Gastroesophageal sphincter (tissue), 4 donors: ENCODE data around the gene SCD. TPM values are rescaled to one million over a fixed set of nuclear protein-coding genes. Genes with fewer than 3 reads are reported as not detected.
A peak's percentile ranks its signal among the peaks of the same experiment; 100 is the strongest.
"Not testable (repeated sequence)": the region's sequence is repeated elsewhere in the genome, so short reads cannot be mapped to it uniquely, and the experiment has no call there.

Source experiments
- ATAC-seq: fragments of 150-250 bp; one replicate; pipeline ENCODE4 v1.9.1; 2016; ENCODE audit warnings: mild to moderate bottlenecking, moderate library complexity
- H3K27ac ChIP-seq, 4 donors: fragments of 200-600 bp; sonication (generic) in 3 of 4; 1 replicate in 3 of 4; 2 replicates in 1 of 4; pipeline ENCODE4 v1.5.1; 2016 to 2019
- H3K27me3 ChIP-seq: fragments of 200-600 bp; sonication (generic); one replicate; pipeline ENCODE4 v1.5.1; 2019
- H3K36me3 ChIP-seq, 2 donors: fragments of 200-600 bp; sonication (generic); one replicate each; pipeline ENCODE4 v1.5.1; 2019; ENCODE audit warnings: control low read depth in 1 of 2
- H3K4me1 ChIP-seq, 3 donors: fragments of 200-600 bp; sonication (generic); 1 replicate in 2 of 3; 2 replicates in 1 of 3; pipeline ENCODE4 v1.5.1; 2016 to 2019; ENCODE audit warnings: control low read depth in 2 of 3
- H3K4me3 ChIP-seq, 2 donors: fragments of 200-600 bp; sonication (generic); one replicate each; pipeline ENCODE4 v1.5.1; 2019; ENCODE audit warnings: mild to moderate bottlenecking in 1 of 2, moderate library complexity in 1 of 2
- H3K9me3 ChIP-seq, 3 donors: fragments of 200-600 bp; sonication (generic); one replicate each; pipeline ENCODE4 v1.5.1; 2017 to 2019; ENCODE audit warnings: control low read depth in 2 of 3
- CTCF ChIP-seq, 4 experiments: fragments of 200-600 bp in 2 of 4; fragments of 450-650 bp in 2 of 4; sonication (generic) in 1 of 4; IDR thresholded peaks; one replicate each; pipeline ENCODE4 v1.5.1; 2017 to 2019; ENCODE audit warnings: antibody characterized with exemption in 4 of 4, mild to moderate bottlenecking in 2 of 4, moderate library complexity in 2 of 4
- EP300 ChIP-seq: sonication (generic); formaldehyde crosslinking; IDR thresholded peaks from one replicate; pipeline ENCODE4 v1.6.1; 2017; ENCODE audit warnings: antibody characterized with exemption, mild to moderate bottlenecking
- POLR2A ChIP-seq, 2 donors: fragments of 450-650 bp; IDR thresholded peaks; one replicate each; pipeline ENCODE4 v1.6.1; 2017; ENCODE audit warnings: antibody characterized with exemption in 2 of 2, mild to moderate bottlenecking in 2 of 2, moderate library complexity in 1 of 2
- POLR2AphosphoS5 ChIP-seq: sonication (generic); formaldehyde crosslinking; IDR thresholded peaks from one replicate; pipeline ENCODE4 v1.6.1; 2017; ENCODE audit warnings: antibody characterized with exemption
- WGBS, 2 donors: methylation state at CpG; one replicate each; pipeline ENCODE4 v1.1.5; 2018; ENCODE audit warnings: low coverage in 1 of 2; 5-methylcytosine and 5-hydroxymethylcytosine counted together
- total RNA-seq, 4 donors: library from RNA; depleted of rRNA; stranded (reverse); fragments of >200 nt; gene quantifications; one replicate each; pipeline ENCODE4 v1.1.0, GENCODE V29; 2016

SCD gene
- total RNA-seq, 4 donors from 2014 or later, result 9.1 to 25.2 (median 14.0) TPM

GRCh38 chr10:100373298-100374199, 26.5 kb downstream of the SCD start:
- Histone ChIP-seq H3K36me3 (no peaks in the 10 kb centered on the region), H3K4me3 (peak overlapping the region; percentile 57 to 91), H3K27ac (peak overlapping the region; percentile 90 to 99 (median 94)), H3K27me3 (no peaks in the 10 kb centered on the region), H3K9me3 (no peaks in the 10 kb centered on the region), H3K4me1 (peaks cover 2 to 44% (median 13%) of the 10 kb centered on the region in 3 donors)
- ATAC-seq, result peak; percentile 96
- peak; percentile 89 for TF ChIP-seq POLR2AphosphoS5
- TF ChIP-seq CTCF (IDR thresholded peaks at IDR 0.05), result no peak
- TF ChIP-seq EP300, result no peak
- TF ChIP-seq POLR2A (IDR thresholded peaks at IDR 0.05), result peak; percentile 40 to 42
- WGBS, 2 donors, result 0 to 1% methylated on average over 20 to 21 of the region's 45 CpGs

GRCh38 chr10:100374200-100374655, 27.2 kb downstream of the SCD start:
- Histone ChIP-seq H3K4me1 (peaks cover 2 to 44% (median 13%) of the 10 kb centered on the region in 3 donors), H3K4me3 (peak overlapping the region; percentile 57 to 91)

GRCh38 chr10:100374677-100375353, 27.8 kb downstream of the SCD start:
- H3K27me3 ChIP-seq, H3K36me3 ChIP-seq, H3K9me3 ChIP-seq, ATAC-seq: not testable (repeated sequence)
- Histone ChIP-seq H3K27ac (peak overlapping the region in 3 of 4 donors; percentile 90 to 99 (median 90)), H3K4me1 (peaks cover 2 to 44% (median 13%) of the 10 kb centered on the region in 3 donors), H3K4me3 (peak overlapping the region; percentile 57 to 91)
- WGBS, 2 donors, result 49 to 67% methylated on average over 4 of the region's 7 CpGs

More at GRCh38 chr10:100374200-100374655, 27.2 kb downstream of the SCD start:
- Histone ChIP-seq H3K27ac (peak overlapping the region; percentile 90 to 99 (median 94)), H3K27me3 (no peaks in the 10 kb centered on the region), H3K9me3 (no peaks in the 10 kb centered on the region), H3K36me3 (no peaks in the 10 kb centered on the region)
- WGBS, 2 donors, result 9 to 30% methylated on average over 2 to 3 of the region's 3 CpGs
- no peak for ATAC-seq
- TF ChIP-seq POLR2AphosphoS5 (no peak), POLR2A (IDR thresholded peaks at IDR 0.05) (no peak), CTCF (IDR thresholded peaks at IDR 0.05) (no peak), EP300 (no peak)

GRCh38 chr10:100376656-100377055, 29.6 kb downstream of the SCD start:
- not testable (repeated sequence) for H3K36me3 ChIP-seq, H3K27ac ChIP-seq, H3K27me3 ChIP-seq, H3K4me3 ChIP-seq, ATAC-seq, H3K9me3 ChIP-seq
- 83% methylated on average over 6 of the region's 6 CpGs; no CpG with 5 or more reads in 1 of the 2 donors for WGBS, 2 donors
- peaks cover 2 to 31% (median 13%) of the 10 kb centered on the region in 3 donors for H3K4me1 ChIP-seq

GRCh38 chr10:100377830-100378229, 30.8 kb downstream of the SCD start:
- Histone ChIP-seq H3K4me1 (peaks cover 0 to 20% (median 7%) of the 10 kb centered on the region in 3 donors), H3K4me3 (no peak overlapping the region), H3K36me3 (peaks cover 0 to 19% of the 10 kb centered on the region in 2 donors), H3K9me3 (no peaks in the 10 kb centered on the region), H3K27ac (no peak overlapping the region), H3K27me3 (no peaks in the 10 kb centered on the region)
- no peak for ATAC-seq
- WGBS, 2 donors, result 85 to 86% methylated on average over 3 to 4 of the region's 5 CpGs
- TF ChIP-seq CTCF (IDR thresholded peaks at IDR 0.05) (no peak), POLR2A (IDR thresholded peaks at IDR 0.05) (no peak), EP300 (no peak), POLR2AphosphoS5 (no peak)
